ENCODE results near the gene PLA2G6.
"Not testable (repeated sequence)": the region's sequence is repeated elsewhere in the genome, so short reads cannot be mapped to it uniquely, and the experiment has no call there.

The PLA2G6 gene

DNA sequence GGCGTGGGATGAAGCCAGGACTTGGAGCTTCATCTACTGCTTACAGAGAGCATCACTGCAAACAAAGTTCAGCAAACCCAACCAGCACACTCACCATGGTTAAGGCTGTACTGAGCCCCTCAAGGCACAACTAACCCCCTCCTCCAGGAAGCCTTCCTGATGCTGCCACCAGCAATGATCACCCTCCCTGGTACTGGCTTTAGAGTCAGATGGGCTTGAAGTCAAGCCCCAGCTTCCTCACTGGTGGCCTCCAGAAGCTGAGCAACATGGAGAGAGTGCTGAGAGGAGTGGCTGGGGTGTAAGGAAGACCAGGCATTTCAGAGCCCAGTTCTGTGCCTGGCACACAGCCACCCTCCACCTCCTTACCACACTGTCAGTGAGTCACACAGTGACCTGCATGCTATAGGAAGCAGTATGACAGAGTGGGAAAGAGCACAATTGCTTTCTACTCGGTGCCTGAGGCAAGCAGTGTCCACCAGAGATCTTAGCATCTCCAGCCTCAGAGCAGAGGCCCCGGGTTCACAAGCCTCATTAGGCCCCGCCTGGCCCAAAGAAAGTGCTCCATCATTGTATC is 46.4 kb downstream of the PLA2G6 start:
- DNase-seq (ENCODE audit: low read depth in 2 of 3, low spot score in 2 of 3), result no peak

DNA sequence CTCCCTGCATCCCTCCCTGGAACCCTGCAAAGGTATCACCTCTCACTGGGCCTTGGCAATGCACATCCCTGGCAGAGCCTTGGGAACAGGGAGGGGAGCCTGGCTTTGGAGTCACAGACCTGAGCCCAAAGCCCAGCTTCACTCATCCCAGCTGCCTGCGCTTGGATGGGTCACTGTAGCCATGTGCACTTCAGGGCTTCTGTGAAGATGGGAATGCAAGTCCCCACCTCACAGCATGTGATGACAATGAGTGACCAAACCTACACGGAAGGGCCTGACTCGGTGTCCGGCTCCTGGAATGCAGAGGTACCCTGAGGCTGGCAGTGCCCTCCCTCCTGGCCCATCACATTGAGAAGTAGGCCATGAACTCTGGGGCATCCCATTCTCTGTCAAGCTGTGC is 48.3 kb downstream of the PLA2G6 start:
- no peak for DNase-seq (ENCODE audit: low read depth in 2 of 3, low spot score in 2 of 3)

DNA sequence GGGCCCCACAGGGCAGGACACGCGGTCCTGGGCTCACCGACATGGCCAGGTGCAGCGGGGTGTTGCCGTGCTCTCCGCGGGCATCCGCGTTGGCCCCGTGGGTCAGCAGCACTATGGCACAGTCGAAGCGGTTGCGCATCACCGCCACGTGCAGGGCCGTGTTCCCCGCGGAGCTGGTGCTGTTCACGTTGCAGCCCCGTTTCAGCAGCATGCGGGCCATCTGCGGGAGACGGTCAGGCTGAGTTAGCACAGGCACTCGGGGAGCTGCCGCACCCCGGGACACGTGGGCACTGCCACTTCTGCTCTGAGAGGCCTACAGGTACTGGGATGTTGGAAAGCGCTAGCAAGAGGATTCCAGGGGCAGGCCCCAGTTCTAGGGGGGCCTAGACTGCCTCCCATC is 48.8 kb downstream of the PLA2G6 start:
- DNase-seq (ENCODE audit: low read depth in 2 of 3, low spot score in 2 of 3), result no peak

GRCh38 chr22:38132136-38132535 is 49.5 kb downstream of the PLA2G6 start:
- DNase-seq (ENCODE audit: low read depth in 2 of 3, low spot score in 2 of 3), result no peak

DNA sequence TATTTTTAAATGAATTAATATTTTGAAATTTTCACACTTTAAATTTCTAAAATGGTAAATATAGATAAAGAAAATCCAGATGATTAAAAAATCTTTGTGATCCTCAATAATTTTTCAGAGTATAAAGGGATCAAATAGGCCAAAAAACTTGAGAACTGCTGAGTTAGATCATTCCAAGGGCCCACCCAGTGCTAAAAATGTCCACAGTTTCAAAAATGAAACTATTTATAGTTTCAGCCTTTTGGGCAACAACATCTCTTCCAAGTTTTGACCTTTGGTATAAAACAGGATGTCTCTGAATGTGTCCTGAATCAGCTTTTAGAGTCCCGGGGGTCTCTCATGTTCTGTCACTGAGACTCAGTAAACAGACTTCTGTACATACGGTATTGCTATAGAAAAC is 50.2 kb downstream of the PLA2G6 start:
- no peak for DNase-seq (ENCODE audit: low read depth in 2 of 3, low spot score in 2 of 3)

GRCh38 chr22:38129856-38130255 is 51.8 kb downstream of the PLA2G6 start:
- DNase-seq (ENCODE audit: low read depth in 2 of 3, low spot score in 2 of 3), result no peak

GRCh38 chr22:38129021-38129420 is 52.6 kb downstream of the PLA2G6 start:
- DNase-seq (ENCODE audit: low read depth in 2 of 3, low spot score in 2 of 3), result no peak

GRCh38 chr22:38127869-38128268 is 53.8 kb downstream of the PLA2G6 start:
- DNase-seq (ENCODE audit: low read depth in 2 of 3, low spot score in 2 of 3), result no peak

- DNase-seq (ENCODE audit: low read depth in 2 of 3, low spot score in 2 of 3), result no peak
Measured at GRCh38 chr22:38126928-38127668, 54.5 kb downstream of the PLA2G6 start.

DNA sequence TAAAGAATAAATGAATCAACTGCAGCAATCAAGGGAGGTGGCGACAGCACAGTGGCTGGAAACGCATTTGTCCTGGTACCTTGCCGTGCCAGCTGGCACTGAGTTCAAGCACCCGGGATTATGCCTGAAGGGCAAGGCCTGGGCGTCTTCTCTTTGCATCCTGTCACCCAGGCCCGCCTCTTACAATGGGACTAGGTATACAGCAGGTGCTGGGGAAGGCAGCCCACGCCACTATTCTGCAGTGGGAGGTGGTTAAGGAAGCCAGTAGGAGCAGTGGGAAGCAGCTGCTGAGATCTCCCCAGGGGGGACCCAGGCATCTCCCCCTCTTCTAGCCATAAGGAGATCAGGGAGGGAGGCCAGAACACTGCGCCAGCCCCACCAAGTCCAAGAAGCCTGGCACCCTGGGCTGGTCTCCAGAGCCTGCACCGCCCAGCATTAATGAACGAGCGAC is 55.9 kb downstream of the PLA2G6 start:
- DNase-seq (ENCODE audit: low read depth in 2 of 3, low spot score in 2 of 3), result no peak

- no peak for DNase-seq (ENCODE audit: low read depth in 2 of 3, low spot score in 2 of 3)
Measured at GRCh38 chr22:38125038-38125610, 56.5 kb downstream of the PLA2G6 start.

DNA sequence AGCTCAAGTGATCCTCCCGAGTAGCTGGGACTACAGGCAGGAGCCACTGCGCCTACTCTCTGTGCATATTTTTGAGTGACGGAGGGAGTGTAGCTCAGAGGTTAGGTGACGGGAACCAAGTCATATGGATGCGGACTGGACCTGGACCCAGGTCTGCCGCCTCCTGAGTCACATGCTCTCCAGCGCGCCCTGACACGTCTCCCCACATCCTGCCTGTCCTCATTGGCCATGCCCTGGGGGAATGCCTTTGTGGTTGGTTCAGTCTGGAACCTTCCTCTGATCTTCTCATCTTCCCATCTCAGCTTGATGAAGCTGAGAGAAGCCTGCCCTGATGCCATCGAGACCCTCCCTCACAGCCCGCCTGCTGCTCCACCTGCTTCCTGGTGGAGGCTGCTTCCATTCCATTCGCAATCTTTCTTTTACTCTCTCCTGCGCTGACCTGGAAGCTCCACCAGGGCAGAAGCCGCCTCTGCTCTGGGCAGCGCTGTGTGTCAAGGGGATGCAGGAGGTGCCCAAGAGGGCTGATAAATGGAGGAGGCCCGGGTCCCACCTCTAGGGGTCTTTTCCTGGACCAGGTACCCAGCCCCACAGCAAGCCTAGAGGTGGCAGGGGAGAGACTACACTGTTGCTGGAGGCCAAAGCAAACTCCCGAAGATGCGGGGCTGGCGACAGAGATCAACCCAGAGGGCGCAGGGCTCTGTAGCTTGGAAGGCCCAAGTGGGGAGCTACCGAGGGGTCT is 57.2 kb downstream of the PLA2G6 start:
- DNase-seq (ENCODE audit: low read depth in 2 of 3, low spot score in 2 of 3), result no peak

DNA sequence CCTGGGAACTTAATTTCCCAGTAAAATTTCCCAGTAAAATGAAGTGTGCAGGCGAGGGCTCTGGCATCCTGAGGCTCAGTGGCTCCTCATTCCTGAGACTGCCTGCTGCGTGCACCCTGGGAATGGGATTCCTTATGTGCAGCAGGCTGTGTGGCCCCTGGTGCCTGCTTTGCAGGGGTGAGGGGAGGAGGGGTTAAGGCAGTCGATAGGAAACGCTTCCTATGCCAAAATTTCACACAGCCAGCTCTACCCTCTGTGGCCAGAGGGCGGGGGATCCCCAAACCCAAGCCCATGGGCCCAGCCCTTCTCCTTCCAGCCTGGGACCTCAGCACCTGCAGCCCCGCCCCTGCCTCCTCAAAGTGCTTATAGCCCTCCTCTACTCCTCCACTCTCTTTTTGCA is 59.0 kb downstream of the PLA2G6 start:
- DNase-seq (ENCODE audit: low read depth in 2 of 3, low spot score in 2 of 3), result no peak

DNA sequence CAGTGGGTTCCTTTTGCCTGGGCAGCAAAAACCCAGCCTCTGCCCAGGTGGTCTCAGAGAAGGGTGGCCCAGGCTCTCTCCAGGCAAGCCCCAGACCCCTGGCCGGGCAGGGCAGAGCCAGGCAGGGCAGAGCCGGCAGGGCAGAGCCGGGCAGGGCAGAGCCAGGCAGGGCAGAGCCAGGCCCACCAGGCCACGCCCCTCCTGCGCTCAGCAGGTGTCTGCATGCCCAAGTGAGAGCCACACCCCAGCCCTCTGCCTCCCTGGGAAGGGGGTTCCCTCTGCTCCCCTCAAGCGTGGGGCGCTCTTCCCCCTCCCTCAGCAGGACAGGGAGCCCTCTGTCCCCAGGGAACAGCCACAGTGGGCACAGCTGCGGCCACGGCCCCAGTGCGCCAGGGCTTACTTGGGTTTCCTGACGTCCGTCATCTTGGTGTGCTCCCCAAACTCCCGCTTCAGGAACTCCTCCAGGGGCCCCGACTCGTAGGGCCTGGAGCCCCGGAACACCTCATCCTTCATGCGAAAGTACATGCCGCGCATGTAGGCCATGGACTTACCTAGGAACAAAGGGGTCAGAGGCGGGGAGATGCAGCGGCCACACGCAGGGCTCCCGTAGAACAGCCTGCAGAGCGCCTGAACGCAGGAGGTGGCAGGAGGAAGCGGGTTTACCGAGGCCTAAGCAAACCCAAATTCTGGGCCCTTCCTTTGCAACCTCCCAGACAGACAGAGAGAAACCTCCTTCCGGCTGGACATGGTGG is 61.1 kb downstream of the PLA2G6 start:
- DNase-seq (ENCODE audit: low read depth in 2 of 3, low spot score in 2 of 3), result no peak

DNA sequence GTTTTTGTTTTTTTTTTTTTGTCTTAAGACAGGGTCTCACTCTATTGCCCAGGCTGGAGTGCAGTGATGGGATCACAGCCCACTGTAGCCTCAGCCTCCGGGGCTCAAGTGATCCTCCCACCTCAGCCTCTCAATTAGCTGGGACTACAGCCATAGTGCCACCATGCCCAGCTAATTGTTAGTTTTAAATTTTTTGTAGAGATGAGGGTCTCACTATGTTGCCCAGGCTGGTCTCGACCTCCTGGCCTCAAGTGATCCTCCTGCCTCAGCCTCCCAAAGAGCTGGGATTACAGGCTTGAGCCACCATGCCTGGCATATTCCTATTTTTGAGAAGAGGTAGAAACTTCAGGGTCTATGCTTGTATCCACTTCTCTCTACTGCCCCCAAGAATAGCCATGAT is 62.9 kb downstream of the PLA2G6 start:
- not testable (repeated sequence) for DNase-seq (ENCODE audit: low read depth in 2 of 3, low spot score in 2 of 3)

GRCh38 chr22:38118182-38118581 is 63.4 kb downstream of the PLA2G6 start:
- DNase-seq (ENCODE audit: low read depth in 2 of 3, low spot score in 2 of 3), result no peak

- DNase-seq (ENCODE audit: low read depth in 2 of 3, low spot score in 2 of 3), result not testable (repeated sequence)
Measured at GRCh38 chr22:38117556-38117955, 64.1 kb downstream of the PLA2G6 start.

GRCh38 chr22:38115423-38116205 is 66.0 kb downstream of the PLA2G6 start:
- no peak for DNase-seq (ENCODE audit: low read depth in 2 of 3, low spot score in 2 of 3)

DNA sequence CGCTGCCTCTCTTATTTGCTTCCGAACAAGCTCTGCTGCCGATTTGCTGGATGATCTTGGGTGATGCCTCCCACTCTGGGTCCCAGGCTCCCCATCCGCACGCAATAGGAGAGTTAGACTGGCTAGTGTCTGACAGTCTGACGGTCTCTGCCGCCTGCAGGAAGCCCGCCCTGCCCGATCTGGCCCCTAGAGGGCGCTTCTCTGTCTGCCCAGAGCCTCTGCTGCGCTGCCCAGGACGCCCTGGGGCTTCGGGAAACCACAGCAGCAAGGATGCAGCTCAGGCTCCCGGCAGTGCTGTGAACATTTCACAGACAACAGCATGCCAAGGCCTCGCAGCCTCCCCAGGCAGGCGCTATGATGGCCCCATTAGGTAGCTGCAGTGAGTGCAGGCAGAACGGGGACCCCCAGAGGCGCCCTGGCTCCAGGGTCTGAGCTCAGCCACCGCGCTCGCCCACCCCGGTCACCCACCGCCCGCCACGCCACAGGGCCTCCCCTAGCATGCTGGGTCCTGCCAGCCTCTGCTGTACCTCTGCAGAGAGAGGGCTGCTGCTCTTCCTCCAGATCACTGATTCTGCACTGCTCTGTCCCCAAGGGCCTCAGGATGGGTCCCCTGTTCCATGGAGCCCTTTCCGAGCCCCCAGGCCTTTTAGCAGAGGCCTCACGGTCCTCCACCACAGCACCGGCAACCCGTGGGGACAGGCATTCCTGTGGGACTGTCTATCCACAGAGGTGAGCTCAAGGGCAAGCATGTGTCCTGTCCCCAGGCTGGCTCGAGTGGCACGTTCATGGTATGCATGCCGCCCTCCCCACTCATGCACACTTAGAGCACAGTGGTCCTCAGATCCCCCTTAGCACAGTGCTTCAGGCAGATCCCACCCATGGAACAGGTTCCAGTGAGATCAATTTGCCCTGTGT is 66.9 kb downstream of the PLA2G6 start:
- DNase-seq (ENCODE audit: low read depth in 2 of 3, low spot score in 2 of 3), result peak; percentile 51 to 70 (median 68)
